ENCODE results near the gene SULT4A1. TPM values are rescaled to one million over a fixed set of nuclear protein-coding genes. Genes with fewer than 3 reads are reported as not detected.

SULT4A1 gene
- total RNA-seq, 1 experiment from 2014 or later: 8.4 TPM

GRCh38 chr22:43901976-43902643, 39.8 kb upstream of the SULT4A1 start:
- TF ChIP-seq POLR2AphosphoS5 (IDR thresholded peaks at IDR 0.05; ENCODE audit: low read depth, low read length) (no peak), ZNF274 (IDR thresholded peaks at IDR 0.05; ENCODE audit: low read depth, low read length) (no peak), YY1 (IDR thresholded peaks at IDR 0.05; ENCODE audit: extremely low read depth, insufficient replicate concordance, low read depth, low read length) (no peak), MAX (IDR thresholded peaks at IDR 0.05) (no peak), SRF (IDR thresholded peaks at IDR 0.05; ENCODE audit: low read depth) (no peak), JUND (IDR thresholded peaks at IDR 0.05) (no peak), EZH2phosphoT487 (IDR thresholded peaks at IDR 0.05; ENCODE audit: borderline replicate concordance) (no peak), CTCF (IDR thresholded peaks at IDR 0.05 in 2 of 3, conservative IDR thresholded peaks at IDR 0.05 in 1 of 3; ENCODE audit: borderline replicate concordance in 1 of 3, insufficient read depth in 1 of 3, low read depth in 2 of 3, low read length in 2 of 3) (no peak), RAD21 (IDR thresholded peaks at IDR 0.05; ENCODE audit: low read depth) (no peak)
- TF ChIP-seq, protein P1, sequence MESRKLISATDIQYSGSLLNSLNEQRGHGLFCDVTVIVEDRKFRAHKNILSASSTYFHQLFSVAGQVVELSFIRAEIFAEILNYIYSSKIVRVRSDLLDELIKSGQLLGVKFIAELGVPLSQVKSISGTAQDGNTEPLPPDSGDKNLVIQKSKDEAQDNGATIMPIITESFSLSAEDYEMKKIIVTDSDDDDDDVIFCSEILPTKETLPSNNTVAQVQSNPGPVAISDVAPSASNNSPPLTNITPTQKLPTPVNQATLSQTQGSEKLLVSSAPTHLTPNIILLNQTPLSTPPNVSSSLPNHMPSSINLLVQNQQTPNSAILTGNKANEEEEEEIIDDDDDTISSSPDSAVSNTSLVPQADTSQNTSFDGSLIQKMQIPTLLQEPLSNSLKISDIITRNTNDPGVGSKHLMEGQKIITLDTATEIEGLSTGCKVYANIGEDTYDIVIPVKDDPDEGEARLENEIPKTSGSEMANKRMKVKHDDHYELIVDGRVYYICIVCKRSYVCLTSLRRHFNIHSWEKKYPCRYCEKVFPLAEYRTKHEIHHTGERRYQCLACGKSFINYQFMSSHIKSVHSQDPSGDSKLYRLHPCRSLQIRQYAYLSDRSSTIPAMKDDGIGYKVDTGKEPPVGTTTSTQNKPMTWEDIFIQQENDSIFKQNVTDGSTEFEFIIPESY (IDR thresholded peaks at IDR 0.05; ENCODE audit: extremely low read depth, insufficient replicate concordance, low read length): no peak
- no peaks in the 10 kb centered on the region for H3K36me3 ChIP-seq (ENCODE audit: control insufficient read depth in 1 of 2, insufficient read depth in 2 of 2, low read length in 2 of 2)
- RAD21 ChIA-PET (ENCODE audit: low non-redundant PET in 1 of 2, low total read pairs in 2 of 2, uncharacterized antibody in 2 of 2, unreplicated experiment in 2 of 2): no interaction called here
- H3K4me2 ChIP-seq (ENCODE audit: low read length): no peak overlapping the region
- H3K9me3 ChIP-seq (ENCODE audit: control insufficient read depth in 1 of 2, insufficient read depth in 1 of 2, low read depth in 1 of 2, low read length in 2 of 2): no peaks in the 10 kb centered on the region
- no TSS peak for BruUV-seq (replicated peaks)
- no peak overlapping the region for H3K4me3 ChIP-seq (replicated peaks in 1 of 2; ENCODE audit: low read depth in 1 of 2, low read length in 2 of 2)
- no peak overlapping the region for H3K9ac ChIP-seq (ENCODE audit: low read length)
- no peaks in the 10 kb centered on the region for H4K20me1 ChIP-seq (ENCODE audit: insufficient read depth)
- ATAC-seq (no peak), DNase-seq (ENCODE audit: low read depth, low spot score) (no peak)
- peaks cover 2 to 15% of the 10 kb centered on the region in 2 experiments; a peak in 3 of 4 replicates for H3K4me1 ChIP-seq (ENCODE audit: control insufficient read depth in 1 of 2, insufficient read depth in 2 of 2, low read length in 2 of 2)
- H3K79me2 ChIP-seq (ENCODE audit: insufficient read depth, low read length): no peaks in the 10 kb centered on the region
- intact Hi-C loops (cut with micrococcal nuclease): no loop called here
- no peaks in the 10 kb centered on the region for H3K27me3 ChIP-seq (ENCODE audit: insufficient read depth, low read length)
- H3K9me2 ChIP-seq (ENCODE audit: insufficient read depth): no peaks in the 10 kb centered on the region
- no peak overlapping the region for H3K27ac ChIP-seq (ENCODE audit: low read depth, low read length)
- POLR2A ChIA-PET: no interaction called here
- CTCF ChIA-PET: interaction anchor here (0.9 to 1.8 kb wide), 2 partner anchors 17 to 19 kb away, joined by 7 to 9 read pairs; no protein-coding TSS in a partner anchor
- H2AFZ ChIP-seq (ENCODE audit: low read depth, low read length, poor library complexity, severe bottlenecking): no peak overlapping the region

Measured in HCT116 (cell line).